CD4-positive, alpha-beta T cell treated with Interleukin-12 subunit alpha and Interleukin-12 subunit beta, for 1 hour (primary cell): Measurements from ENCODE around the gene KIAA1958.

Source experiments
- DNase-seq: peaks from one replicate; pipeline ENCODE4 v3.0.0-alpha.2; 2020

KIAA1958 gene

DNA sequence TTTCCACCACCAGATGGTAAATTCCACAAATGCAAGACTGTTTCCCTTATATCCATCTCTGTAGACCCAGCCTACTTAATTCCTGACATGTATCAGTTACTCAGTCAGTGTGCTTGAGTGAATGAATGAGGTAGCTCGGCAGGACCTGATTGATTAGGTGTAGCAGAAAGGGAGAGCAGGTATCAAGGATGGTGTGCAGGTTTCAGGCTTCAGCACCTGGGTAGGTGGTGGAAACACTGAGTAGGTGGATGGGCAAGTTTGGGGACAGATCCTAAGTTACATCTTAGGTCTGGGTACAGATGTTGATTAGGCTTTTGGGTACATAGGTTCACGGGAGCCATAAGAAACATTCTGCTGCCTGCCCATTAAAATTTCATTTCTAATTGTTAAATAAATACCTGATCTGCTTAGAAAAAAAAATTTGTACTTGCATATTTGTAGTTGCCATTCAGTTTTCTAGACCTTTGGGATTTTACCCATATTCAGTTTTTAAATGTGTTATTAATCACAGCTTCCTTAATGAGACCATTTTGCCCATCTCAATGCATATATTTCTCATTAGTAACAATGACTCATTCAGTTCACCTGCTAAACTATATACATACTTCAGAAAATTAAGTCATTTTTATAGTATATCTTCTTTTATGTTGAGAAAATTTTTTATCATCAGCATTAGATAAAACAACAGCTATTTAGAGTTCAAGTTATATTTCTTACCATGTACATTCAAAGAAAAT, 119.5 kb downstream of the KIAA1958 start:
- DNase-seq: no peak

DNA sequence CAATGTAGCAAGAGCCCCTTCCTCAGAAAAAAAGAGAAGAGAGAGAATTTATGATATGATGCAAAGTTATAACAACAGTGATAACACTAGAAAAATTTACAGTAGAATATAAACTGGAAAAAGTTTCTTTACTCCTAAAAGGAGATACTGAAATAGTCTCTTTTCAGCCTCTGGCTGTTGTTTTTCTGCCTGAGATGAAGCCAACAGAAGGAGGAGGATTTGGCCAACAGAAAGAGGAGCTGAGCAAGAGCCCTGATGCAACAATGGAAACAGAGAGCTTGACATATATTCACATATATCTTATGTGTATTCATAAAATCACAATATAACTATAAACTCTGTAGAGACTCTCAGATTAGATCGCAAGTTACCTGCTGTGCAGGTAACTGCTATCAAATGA, 122.2 kb downstream of the KIAA1958 start:
- DNase-seq: no peak

GRCh38 chr9:112615584-112616266, 129.1 kb downstream of the KIAA1958 start:
- no peak for DNase-seq

DNA sequence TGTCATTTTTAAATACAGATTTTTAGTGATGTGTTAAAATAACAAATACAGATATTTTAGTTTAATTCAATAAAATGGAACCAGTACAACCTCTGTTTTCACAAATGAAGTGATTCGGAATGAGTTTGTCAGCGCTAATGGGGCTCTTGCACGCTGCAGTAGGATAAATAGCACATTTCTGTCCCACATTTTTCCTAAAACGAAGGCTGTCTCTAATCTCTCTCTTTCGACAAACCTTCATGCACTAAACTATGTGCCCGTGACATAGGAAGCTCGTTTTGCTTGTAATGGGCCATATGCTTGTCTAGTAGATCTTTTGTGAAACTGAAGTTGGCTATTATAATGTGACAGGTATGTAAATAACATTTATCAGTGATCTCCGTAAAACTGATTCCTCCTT, 130.7 kb downstream of the KIAA1958 start:
- no peak for DNase-seq

GRCh38 chr9:112618385-112619009, 131.9 kb downstream of the KIAA1958 start:
- DNase-seq: no peak

DNA sequence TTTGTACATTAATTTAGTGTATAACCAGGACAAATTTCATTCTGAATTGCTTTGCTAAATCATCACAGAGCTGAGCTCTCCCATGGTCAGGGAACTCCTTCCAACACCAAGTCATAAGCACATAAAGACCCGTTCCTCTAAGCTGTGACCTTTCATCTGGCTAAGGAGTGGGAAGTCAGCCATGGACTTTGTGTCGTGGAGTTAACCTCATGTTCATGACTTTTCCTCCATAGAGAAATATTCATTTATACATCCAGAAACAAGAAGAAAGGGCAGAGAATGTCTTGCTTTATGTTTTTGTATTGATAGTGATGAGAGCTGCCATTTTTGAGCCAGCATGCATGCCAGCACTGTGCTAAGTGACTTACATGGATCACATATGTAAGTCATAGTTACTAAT, 133.8 kb downstream of the KIAA1958 start:
- DNase-seq: no peak

GRCh38 chr9:112621018-112621655, 134.5 kb downstream of the KIAA1958 start:
- no peak for DNase-seq

GRCh38 chr9:112623198-112623597, 136.6 kb downstream of the KIAA1958 start:
- DNase-seq: no peak

DNA sequence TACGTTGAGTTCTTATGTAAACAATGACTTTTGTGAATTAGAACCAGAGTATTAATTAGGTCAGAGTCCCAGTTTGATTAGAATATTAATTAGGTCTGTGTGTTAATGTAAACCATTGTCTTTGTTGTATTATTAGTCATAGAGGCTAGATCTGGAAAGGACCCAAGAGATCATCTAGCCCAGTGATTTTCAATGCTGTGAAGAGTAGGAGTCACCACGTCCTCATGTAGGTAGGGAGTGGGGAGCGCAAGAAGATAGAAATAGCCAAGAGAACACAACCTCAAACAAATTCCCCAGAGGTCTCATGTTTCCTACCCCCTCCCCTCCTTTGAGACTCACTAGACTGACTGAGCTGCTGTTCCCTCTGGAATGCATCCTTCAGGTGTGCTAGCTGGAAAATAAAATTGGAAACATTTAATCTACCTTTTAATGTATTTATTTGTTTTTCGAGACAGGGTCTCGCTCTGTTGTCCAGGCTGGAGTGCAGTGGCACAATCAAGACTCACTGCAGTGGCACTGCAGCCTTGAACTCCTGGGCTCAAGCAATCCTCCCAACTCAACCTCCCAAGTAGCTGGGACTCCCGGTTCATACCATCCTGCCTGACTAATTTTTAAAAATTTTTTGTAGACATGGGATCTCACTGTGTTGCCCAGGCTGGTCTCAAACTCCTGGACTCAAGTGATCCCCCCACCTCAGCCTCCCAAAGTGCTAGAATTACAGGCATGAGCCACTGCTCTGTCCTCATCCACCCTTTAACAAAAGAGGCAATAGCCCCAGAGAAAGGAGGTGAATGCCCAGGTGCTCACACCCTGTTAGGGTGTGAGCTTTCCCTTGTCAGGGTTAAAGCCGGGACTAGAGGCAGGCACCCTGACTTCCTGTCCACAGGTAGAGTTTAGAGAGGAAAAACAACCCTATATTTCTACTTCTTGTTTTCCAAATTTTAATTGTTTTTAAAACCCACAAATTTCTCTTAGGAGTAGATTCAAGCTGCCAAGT, 138.4 kb downstream of the KIAA1958 start:
- DNase-seq: no peak

GRCh38 chr9:112629671-112630485, 143.3 kb downstream of the KIAA1958 start:
- no peak for DNase-seq

GRCh38 chr9:112631313-112632070, 144.9 kb downstream of the KIAA1958 start:
- DNase-seq: no peak

GRCh38 chr9:112640311-112640710, 153.7 kb downstream of the KIAA1958 start:
- DNase-seq: no peak

DNA sequence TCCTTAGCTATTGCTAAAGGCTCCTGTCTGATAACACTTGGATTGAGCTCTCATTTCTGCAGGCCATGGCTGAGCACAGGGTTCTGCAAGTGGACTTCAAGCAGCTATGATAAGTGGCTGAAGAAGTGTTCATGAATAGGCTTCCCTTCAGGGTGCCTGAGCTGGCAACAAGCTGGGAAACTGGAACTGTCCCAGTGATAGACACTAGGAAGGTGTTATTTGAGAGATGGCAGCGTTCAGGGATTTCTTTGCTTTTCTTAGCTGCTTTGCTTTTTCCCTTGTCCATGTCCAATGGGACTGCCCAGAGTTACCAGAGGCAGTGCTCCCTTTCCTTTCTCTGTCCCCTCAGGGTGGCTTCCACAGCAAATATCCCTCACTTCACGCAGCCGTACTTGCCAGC, 155.5 kb downstream of the KIAA1958 start:
- DNase-seq: no peak

DNA sequence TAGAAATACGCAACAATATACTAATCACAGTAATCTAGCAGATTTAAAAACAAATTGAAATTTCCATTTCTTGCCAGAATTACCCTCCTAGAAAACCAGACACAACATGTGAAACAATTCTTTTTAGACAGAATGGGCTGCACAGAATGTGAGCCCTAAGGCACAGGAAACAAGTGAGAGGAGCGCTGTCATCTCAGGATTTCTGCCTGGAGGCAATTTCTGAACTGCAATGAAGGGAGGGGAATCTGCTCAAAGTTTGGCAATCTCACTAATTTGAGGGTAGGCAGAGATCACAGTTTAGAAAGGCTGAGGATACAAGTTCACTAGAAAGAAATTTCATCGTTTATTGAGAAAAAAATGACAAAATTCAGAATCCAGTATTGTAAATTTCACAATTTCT, 161.0 kb downstream of the KIAA1958 start:
- no peak for DNase-seq

DNA sequence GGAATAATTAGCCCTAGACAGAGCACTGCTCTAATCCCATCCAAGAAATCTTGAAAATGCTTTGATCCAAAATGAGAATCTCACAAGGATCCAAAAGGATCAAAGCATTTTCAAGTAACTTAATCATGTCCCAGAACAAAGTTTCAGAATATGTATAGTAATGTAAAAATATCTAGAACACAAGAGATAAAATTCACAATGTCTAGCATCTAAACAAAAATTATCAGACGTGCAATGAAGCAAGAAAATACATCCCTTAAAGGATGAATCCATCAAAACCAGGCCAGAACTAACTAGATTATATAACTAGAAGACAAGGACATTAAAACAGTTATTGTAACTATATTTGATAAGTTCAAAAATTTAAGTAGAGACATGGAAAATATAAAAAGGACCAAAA, 162.0 kb downstream of the KIAA1958 start:
- no peak for DNase-seq

GRCh38 chr9:112654282-112654681, 167.7 kb downstream of the KIAA1958 start:
- no peak for DNase-seq

DNA sequence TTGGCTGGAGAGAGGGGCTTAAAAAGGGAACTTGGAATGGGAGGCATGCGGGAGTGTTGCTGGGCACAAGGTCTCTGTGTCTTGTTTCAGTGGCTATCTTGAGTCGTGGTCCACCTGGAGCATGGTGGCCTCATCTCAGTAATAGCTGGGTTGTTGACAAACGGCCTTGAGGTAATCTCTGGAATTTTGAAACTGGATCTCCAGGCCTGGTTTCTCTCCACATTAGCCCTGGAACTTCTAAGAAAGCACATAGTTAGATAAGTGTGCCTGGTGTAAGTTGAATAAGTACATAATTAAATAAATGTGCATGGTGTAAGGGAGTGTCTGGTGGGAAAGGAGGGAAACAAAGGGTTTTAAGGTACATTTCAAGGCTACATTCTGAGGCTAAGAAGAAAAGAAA, 169.0 kb downstream of the KIAA1958 start:
- DNase-seq: no peak

GRCh38 chr9:112659906-112660305, 173.3 kb downstream of the KIAA1958 start:
- no peak for DNase-seq

- no peak for DNase-seq
These were observed 177.1 kb downstream of the KIAA1958 start for GRCh38 chr9:112663681-112664080.

GRCh38 chr9:112664531-112664930, 177.9 kb downstream of the KIAA1958 start:
- DNase-seq: no peak

DNA sequence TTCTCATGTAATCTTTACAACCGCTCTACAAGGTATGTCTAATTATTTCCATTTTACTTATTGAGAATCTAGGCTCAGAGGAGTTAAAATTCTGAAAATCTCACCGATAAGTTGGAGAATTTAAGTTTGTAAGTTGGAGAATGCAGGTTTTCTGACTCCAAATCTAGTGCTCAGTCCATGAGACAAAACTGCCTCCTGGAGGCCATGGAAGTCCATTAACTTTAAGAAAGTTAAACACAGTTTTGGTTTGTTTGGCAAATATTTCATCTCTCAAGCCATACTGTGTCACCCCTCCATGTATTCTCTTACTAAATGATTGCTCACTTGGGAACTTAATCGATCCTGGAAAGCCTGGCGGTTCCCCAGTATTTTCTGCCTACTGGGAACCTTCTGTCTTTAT, 178.7 kb downstream of the KIAA1958 start:
- DNase-seq: no peak
